HFFc6 (cell line): ENCODE results near the gene PXK. TPM values are rescaled to one million over a fixed set of nuclear protein-coding genes. Genes with fewer than 3 reads are reported as not detected.
A peak's percentile ranks its signal among the peaks of the same experiment; 100 is the strongest.

Source experiments
- DNase-seq: peaks from one replicate; pipeline ENCODE4 v3.0.0-alpha.2; 2018
- H3K27ac Mint-ChIP-seq: 2 replicates; pipeline ENCODE4 v1.8.0; 2020; ENCODE audit warnings: mild to moderate bottlenecking, mixed read lengths
- H3K27me3 Mint-ChIP-seq: 2 replicates; pipeline ENCODE4 v1.8.0; 2021; ENCODE audit warnings: mild to moderate bottlenecking, moderate library complexity, mixed read lengths; ENCODE audit not compliant: insufficient read depth
- H3K36me3 Mint-ChIP-seq: 2 replicates; pipeline ENCODE4 v1.8.0; 2021; ENCODE audit warnings: low read depth, mixed read lengths
- H3K4me1 Mint-ChIP-seq: 2 replicates; pipeline ENCODE4 v1.8.0; 2020; ENCODE audit warnings: low read depth, mixed read lengths
- H3K4me3 Mint-ChIP-seq: 2 replicates; pipeline ENCODE4 v1.8.0; 2020; ENCODE audit warnings: mild to moderate bottlenecking, moderate library complexity, mixed read lengths
- H3K9me3 Mint-ChIP-seq: 2 replicates; pipeline ENCODE4 v1.8.0; 2020; ENCODE audit warnings: mild to moderate bottlenecking, mixed read lengths
- CTCF ChIP-seq: fragments of 200-600 bp; sonication (generic); IDR thresholded peaks from 2 replicates; pipeline ENCODE4 v1.5.0; 2021; ENCODE audit warnings: antibody characterized with exemption, mild to moderate bottlenecking
- total RNA-seq, 6 experiments: library from RNA; stranded (reverse); fragmentation: NEBNext Ultra II Directional; extraction: Animal tissue kit (Norgen Biotek cat#: 25700); gene quantifications; 2 replicates in 1 of 6; 3 replicates in 5 of 6; pipeline ENCODE4 v1.2.3, GENCODE V29; 2021

Gene PXK
- total RNA-seq, 6 experiments from 2014 or later: 16.3 to 25.1 (median 21.1) TPM

GRCh38 chr3:58409663-58410062 lies 77.0 kb downstream of the PXK start:
- peaks cover 47% of the 10 kb centered on the region for H3K36me3 Mint-ChIP-seq
- H3K4me1 Mint-ChIP-seq: peaks cover 46% of the 10 kb centered on the region
- TF ChIP-seq CTCF: no peak
- no peak overlapping the region for H3K27ac Mint-ChIP-seq
- H3K27me3 Mint-ChIP-seq: peaks cover 2% of the 10 kb centered on the region; the same call in 1 of the 2 replicates
- H3K9me3 Mint-ChIP-seq: peaks cover 5% of the 10 kb centered on the region
- no peak for DNase-seq
- H3K4me3 Mint-ChIP-seq: no peak overlapping the region

- DNase-seq: peak; percentile 41
- H3K27ac Mint-ChIP-seq: no peak overlapping the region; the same call in 1 of the 2 replicates
- H3K4me3 Mint-ChIP-seq: peak overlapping the region; percentile 4; the same call in 1 of the 2 replicates
Measured at GRCh38 chr3:58411036-58411435, 78.3 kb downstream of the PXK start.

GRCh38 chr3:58411851-58412830 lies 79.4 kb downstream of the PXK start:
- Mint-ChIP-seq H3K27ac (no peak overlapping the region), H3K4me1 (peaks cover 42% of the 10 kb centered on the region), H3K36me3 (peaks cover 39% of the 10 kb centered on the region), H3K4me3 (no peak overlapping the region), H3K9me3 (peaks cover 5% of the 10 kb centered on the region), H3K27me3 (peaks cover 2% of the 10 kb centered on the region; the same call in 1 of the 2 replicates)
- no peak for TF ChIP-seq CTCF
- no peak for DNase-seq

More at GRCh38 chr3:58411036-58411435, 78.3 kb downstream of the PXK start:
- Mint-ChIP-seq H3K27me3 (peaks cover 2% of the 10 kb centered on the region; the same call in 1 of the 2 replicates), H3K4me1 (peaks cover 42% of the 10 kb centered on the region), H3K36me3 (peaks cover 47% of the 10 kb centered on the region), H3K9me3 (peaks cover 5% of the 10 kb centered on the region)
- no peak for TF ChIP-seq CTCF

GRCh38 chr3:58414538-58415197 lies 82.0 kb downstream of the PXK start:
- peak; percentile 73 for DNase-seq
- H3K36me3 Mint-ChIP-seq: peaks cover 20% of the 10 kb centered on the region
- peaks cover 2% of the 10 kb centered on the region; the same call in 1 of the 2 replicates for H3K27me3 Mint-ChIP-seq
- H3K4me3 Mint-ChIP-seq: no peak overlapping the region
- H3K9me3 Mint-ChIP-seq: no peaks in the 10 kb centered on the region
- peak; percentile 90 for TF ChIP-seq CTCF
- H3K27ac Mint-ChIP-seq: no peak overlapping the region
- H3K4me1 Mint-ChIP-seq: peaks cover 26% of the 10 kb centered on the region

- no peak for TF ChIP-seq CTCF
- peaks cover 2% of the 10 kb centered on the region; the same call in 1 of the 2 replicates for H3K27me3 Mint-ChIP-seq
- no peak overlapping the region for H3K4me3 Mint-ChIP-seq
- DNase-seq: no peak
- H3K36me3 Mint-ChIP-seq: peaks cover 9% of the 10 kb centered on the region
- no peaks in the 10 kb centered on the region for H3K9me3 Mint-ChIP-seq
- peaks cover 28% of the 10 kb centered on the region for H3K4me1 Mint-ChIP-seq
- no peak overlapping the region for H3K27ac Mint-ChIP-seq
Measured at GRCh38 chr3:58416191-58416590, 83.5 kb downstream of the PXK start.
